Thyroid gland (tissue), 4 donors: ENCODE results near the gene KBTBD12. TPM values are rescaled to one million over a fixed set of nuclear protein-coding genes. Genes with fewer than 3 reads are reported as not detected.
A peak's percentile ranks its signal among the peaks of the same experiment; 100 is the strongest.

ENCODE experiments used
- DNase-seq, 2 donors: peaks; one replicate each; pipeline ENCODE4 v3.0.0-alpha.2; 2019
- H3K27ac ChIP-seq, 3 donors: fragments of 200-600 bp; sonication (generic); 1 replicate in 2 of 3; 2 replicates in 1 of 3; pipeline ENCODE4 v1.5.1; 2016 to 2019; ENCODE audit warnings: mild to moderate bottlenecking in 1 of 3, moderate library complexity in 1 of 3
- H3K27me3 ChIP-seq: fragments of 200-600 bp; sonication (generic); one replicate; pipeline ENCODE4 v1.5.1; 2019
- H3K36me3 ChIP-seq, 2 donors: fragments of 200-600 bp; sonication (generic); one replicate each; pipeline ENCODE4 v1.5.1; 2016 to 2019
- H3K4me1 ChIP-seq, 2 donors: fragments of 200-600 bp; sonication (generic); one replicate each; pipeline ENCODE4 v1.5.1; 2017 to 2019
- H3K4me3 ChIP-seq, 3 donors: fragments of 200-600 bp; sonication (generic); replicated peaks in 1 of 3; 1 replicate in 2 of 3; 2 replicates in 1 of 3; pipeline ENCODE4 v1.5.1; 2016; ENCODE audit warnings: mild to moderate bottlenecking in 1 of 3
- H3K9me3 ChIP-seq: fragments of 200-600 bp; sonication (generic); one replicate; pipeline ENCODE4 v1.5.1; 2017
- POLR2A ChIP-seq, 2 donors: fragments of 450-650 bp; IDR thresholded peaks; one replicate each; pipeline ENCODE4 v1.6.1; 2017; ENCODE audit warnings: antibody characterized with exemption in 2 of 2, mild to moderate bottlenecking in 2 of 2, moderate library complexity in 1 of 2
- WGBS, 2 donors: methylation state at CpG; one replicate each; pipeline ENCODE4 v1.1.5; 2017; 5-methylcytosine and 5-hydroxymethylcytosine counted together
- intact Hi-C: fragments of 100-400 bp; cut with DNase I; formaldehyde crosslinking; loops from one replicate; pipeline ENCODE4 v1.15.1; 2023
- total RNA-seq, 4 donors: library from RNA; depleted of rRNA; stranded (reverse); fragments of >200 nt; gene quantifications; one replicate each; pipeline ENCODE4 v1.2.3, GENCODE V29; 2016
- TF ChIP-seq, protein P1 (sequence below), 6 experiments: fragments of 200-600 bp in 3 of 6; fragments of 450-650 bp in 3 of 6; sonication (generic) in 3 of 6; IDR thresholded peaks; one replicate each; pipeline ENCODE4 v1.5.1; 2016 to 2019; ENCODE audit warnings: antibody characterized with exemption in 6 of 6, mild to moderate bottlenecking in 2 of 6, inconsistent platforms in 1 of 6, moderate library complexity in 1 of 6

The KBTBD12 gene
- total RNA-seq, 4 donors from 2014 or later = 1.5 TPM; not detected in 3

DNA sequence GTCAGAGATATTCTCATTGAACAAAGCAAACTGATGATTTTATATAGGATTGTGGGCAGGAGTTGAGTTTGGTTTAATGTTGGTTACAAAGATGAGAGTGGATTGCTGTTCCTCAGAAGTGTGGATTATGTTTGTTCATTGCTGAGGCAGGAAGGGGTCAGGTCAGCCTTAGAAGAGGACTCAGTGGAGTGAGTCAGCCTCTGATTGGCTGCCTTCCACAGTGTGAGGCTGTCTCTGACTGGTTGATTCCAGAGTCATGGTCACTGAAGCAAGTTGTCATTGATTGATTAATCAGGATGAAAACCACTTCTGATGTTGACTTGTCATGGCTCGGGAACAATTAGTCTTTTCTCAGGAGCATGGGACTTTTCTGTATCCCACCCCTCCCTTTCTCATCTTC, 36.2 kb downstream of the KBTBD12 start:
- no peaks in the 10 kb centered on the region for H3K9me3 ChIP-seq
- H3K4me1 ChIP-seq = peaks cover 5 to 10% of the 10 kb centered on the region in 2 donors
- intact Hi-C loops = no loop called here
- no peaks in the 10 kb centered on the region for H3K36me3 ChIP-seq
- no peak for DNase-seq
- TF ChIP-seq, protein P1, sequence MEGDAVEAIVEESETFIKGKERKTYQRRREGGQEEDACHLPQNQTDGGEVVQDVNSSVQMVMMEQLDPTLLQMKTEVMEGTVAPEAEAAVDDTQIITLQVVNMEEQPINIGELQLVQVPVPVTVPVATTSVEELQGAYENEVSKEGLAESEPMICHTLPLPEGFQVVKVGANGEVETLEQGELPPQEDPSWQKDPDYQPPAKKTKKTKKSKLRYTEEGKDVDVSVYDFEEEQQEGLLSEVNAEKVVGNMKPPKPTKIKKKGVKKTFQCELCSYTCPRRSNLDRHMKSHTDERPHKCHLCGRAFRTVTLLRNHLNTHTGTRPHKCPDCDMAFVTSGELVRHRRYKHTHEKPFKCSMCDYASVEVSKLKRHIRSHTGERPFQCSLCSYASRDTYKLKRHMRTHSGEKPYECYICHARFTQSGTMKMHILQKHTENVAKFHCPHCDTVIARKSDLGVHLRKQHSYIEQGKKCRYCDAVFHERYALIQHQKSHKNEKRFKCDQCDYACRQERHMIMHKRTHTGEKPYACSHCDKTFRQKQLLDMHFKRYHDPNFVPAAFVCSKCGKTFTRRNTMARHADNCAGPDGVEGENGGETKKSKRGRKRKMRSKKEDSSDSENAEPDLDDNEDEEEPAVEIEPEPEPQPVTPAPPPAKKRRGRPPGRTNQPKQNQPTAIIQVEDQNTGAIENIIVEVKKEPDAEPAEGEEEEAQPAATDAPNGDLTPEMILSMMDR (IDR thresholded peaks at IDR 0.05) = no peak
- no peak for TF ChIP-seq POLR2A (IDR thresholded peaks at IDR 0.05)
- H3K27me3 ChIP-seq = no peaks in the 10 kb centered on the region
- 70 to 75% methylated on average over 1 of the region's 1 CpG for WGBS, 2 donors
- no peak overlapping the region for H3K4me3 ChIP-seq
- H3K27ac ChIP-seq = no peak overlapping the region

GRCh38 chr3:127953091-127954035, 38.3 kb downstream of the KBTBD12 start:
- no peak overlapping the region for H3K4me3 ChIP-seq
- no peaks in the 10 kb centered on the region for H3K27me3 ChIP-seq
- no peak for TF ChIP-seq POLR2A (IDR thresholded peaks at IDR 0.05)
- TF ChIP-seq, protein P1 (IDR thresholded peaks at IDR 0.05) = no peak
- H3K9me3 ChIP-seq = no peaks in the 10 kb centered on the region
- peaks cover 5 to 10% of the 10 kb centered on the region in 2 donors for H3K4me1 ChIP-seq
- no peaks in the 10 kb centered on the region for H3K36me3 ChIP-seq
- no peak overlapping the region for H3K27ac ChIP-seq
- no peak for DNase-seq
- 73 to 79% methylated on average over 6 of the region's 6 CpGs for WGBS, 2 donors
- intact Hi-C loops = no loop called here

- intact Hi-C loops = no loop called here
- peak in 1 of 2 donors; percentile 2 for DNase-seq
- Histone ChIP-seq H3K4me3 (no peak overlapping the region), H3K36me3 (no peaks in the 10 kb centered on the region), H3K4me1 (peaks cover 5 to 10% of the 10 kb centered on the region in 2 donors), H3K27ac (no peak overlapping the region), H3K9me3 (no peaks in the 10 kb centered on the region), H3K27me3 (no peaks in the 10 kb centered on the region)
- 43 to 47% methylated on average over 6 of the region's 6 CpGs for WGBS, 2 donors
- TF ChIP-seq POLR2A (IDR thresholded peaks at IDR 0.05) = no peak
- TF ChIP-seq, protein P1 (IDR thresholded peaks at IDR 0.05) = no peak
These were observed 39.6 kb downstream of the KBTBD12 start for GRCh38 chr3:127954640-127955039.

GRCh38 chr3:127955728-127956127, 40.7 kb downstream of the KBTBD12 start:
- H3K4me1 ChIP-seq = peaks cover 5 to 10% of the 10 kb centered on the region in 2 donors
- no peak overlapping the region for H3K4me3 ChIP-seq
- intact Hi-C loops = no loop called here
- DNase-seq = no peak
- no peak overlapping the region for H3K27ac ChIP-seq
- no peaks in the 10 kb centered on the region for H3K27me3 ChIP-seq
- TF ChIP-seq POLR2A (IDR thresholded peaks at IDR 0.05) = no peak
- no peaks in the 10 kb centered on the region for H3K36me3 ChIP-seq
- no peaks in the 10 kb centered on the region for H3K9me3 ChIP-seq

DNA sequence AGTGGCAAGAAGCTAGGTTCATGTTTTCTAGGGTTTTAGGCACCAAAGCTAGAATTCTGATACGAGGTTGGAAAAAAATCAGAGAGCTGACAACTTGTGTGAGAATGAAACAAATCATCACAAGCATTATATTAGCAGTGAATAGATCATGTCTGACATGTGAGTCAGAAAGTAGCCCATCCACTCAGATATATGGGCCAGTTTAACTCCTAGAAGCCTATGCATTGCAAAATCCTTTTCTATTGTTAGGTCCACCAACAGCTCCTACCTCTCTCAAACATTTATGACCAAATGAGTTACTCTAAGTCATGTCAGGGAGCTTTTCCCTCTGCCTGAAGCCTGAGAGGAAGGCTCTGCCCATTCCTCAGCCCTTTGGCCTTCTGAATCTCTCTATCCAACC, 44.0 kb downstream of the KBTBD12 start:
- intact Hi-C loops = no loop called here
- Histone ChIP-seq H3K27ac (no peak overlapping the region), H3K4me1 (peaks cover 5 to 16% of the 10 kb centered on the region in 2 donors), H3K36me3 (no peaks in the 10 kb centered on the region), H3K9me3 (no peaks in the 10 kb centered on the region), H3K4me3 (no peak overlapping the region), H3K27me3 (no peaks in the 10 kb centered on the region)
- DNase-seq = no peak
- TF ChIP-seq POLR2A (IDR thresholded peaks at IDR 0.05) = no peak
- TF ChIP-seq, protein P1 (IDR thresholded peaks at IDR 0.05) = no peak
- WGBS, 2 donors = 93 to 96% methylated on average over 1 of the region's 1 CpG
